ENCODE measurements around the gene SEMA5B. TPM values are rescaled to one million over a fixed set of nuclear protein-coding genes. Genes with fewer than 3 reads are reported as not detected.

SEMA5B gene
- total and polyA plus RNA-seq, 2 donors (not counting 3 experiments of a cell fraction or from before 2014, with no cell fraction given) = 0.07 TPM; not detected in 1

DNA sequence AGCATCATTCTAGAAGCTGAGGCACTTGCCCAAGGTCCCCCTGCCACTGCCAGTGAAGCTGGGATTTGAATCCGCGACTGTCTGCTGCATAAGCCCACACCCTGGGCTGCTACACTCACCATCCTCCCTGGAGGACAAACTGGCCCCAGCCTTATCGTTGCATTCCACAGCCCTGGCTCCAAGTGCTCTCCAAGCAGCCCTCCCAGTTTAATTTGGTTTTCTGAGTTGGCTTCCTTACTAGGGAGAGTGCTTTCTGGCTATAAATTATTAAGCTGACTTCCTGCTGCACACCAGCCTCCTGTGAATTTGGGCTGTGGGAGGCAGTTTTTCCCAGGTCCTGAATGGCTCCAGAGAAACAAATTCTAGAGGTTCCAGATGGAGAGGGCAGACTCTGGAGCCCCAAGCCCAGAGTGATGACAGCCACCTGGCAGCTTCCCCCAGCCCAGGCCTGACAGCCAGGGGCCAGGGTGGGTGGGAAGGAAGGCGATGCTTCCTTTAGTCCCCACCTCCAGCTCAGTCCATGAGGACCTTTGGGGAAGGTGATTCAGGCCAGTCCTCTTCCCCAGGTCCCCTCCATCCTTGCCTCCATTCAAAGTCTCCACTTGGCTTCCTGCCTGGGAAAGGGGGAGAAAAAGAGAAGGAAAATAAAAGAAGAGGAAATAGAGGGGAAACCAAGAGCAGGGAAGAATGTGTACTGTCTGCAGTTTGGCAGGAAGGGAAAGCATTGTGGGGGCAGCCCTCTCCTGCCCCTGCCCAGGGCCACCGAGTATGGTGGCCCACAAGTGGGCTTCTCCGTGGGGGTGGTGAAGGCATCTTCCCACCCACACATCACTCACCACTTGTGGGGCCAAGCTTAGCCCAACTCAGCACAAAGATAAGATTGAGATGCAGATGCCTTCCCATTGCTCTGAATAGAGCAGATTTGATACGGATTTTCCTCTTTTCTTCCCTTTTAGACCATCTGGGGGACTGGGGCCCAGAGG lies 69.6 kb downstream of the SEMA5B start:
- intact Hi-C loops (cut with micrococcal nuclease) = no loop called here
- Histone ChIP-seq H3K9ac (replicated peaks; ENCODE audit: extremely low read depth, insufficient read depth, low read length) (no peak overlapping the region), H3K4me3 (replicated peaks in 1 of 3; ENCODE audit: insufficient read depth in 1 of 3, low read depth in 1 of 3, low read length in 3 of 3) (no peak overlapping the region), H3K9me3 (replicated peaks; ENCODE audit: control insufficient read depth, insufficient read depth, low read length) (no peaks in the 10 kb centered on the region), H3K4me1 (ENCODE audit: control insufficient read depth, extremely low read depth, insufficient read depth, low read length) (no peaks in the 10 kb centered on the region), H4K20me1 (replicated peaks; ENCODE audit: control insufficient read depth, extremely low read depth, insufficient read depth, low read length) (no peaks in the 10 kb centered on the region), H3K27ac (ENCODE audit: insufficient read depth, low read depth, low read length) (no peak overlapping the region), H3K9me1 (replicated peaks; ENCODE audit: control insufficient read depth, extremely low read depth, insufficient read depth, low read length) (no peaks in the 10 kb centered on the region), H2AFZ (ENCODE audit: low read depth, low read length) (no peak overlapping the region), H3K36me3 (ENCODE audit: control insufficient read depth in 2 of 2, extremely low read depth in 1 of 2, insufficient read depth in 2 of 2, low read length in 2 of 2) (no peaks in the 10 kb centered on the region), H3K27me3 (ENCODE audit: control insufficient read depth in 2 of 2, insufficient read depth in 2 of 2, low read length in 2 of 2) (peaks cover 12 to 25% of the 10 kb centered on the region in 2 experiments), H3K79me2 (ENCODE audit: control insufficient read depth, insufficient read depth, low read length) (no peaks in the 10 kb centered on the region), H3K4me2 (ENCODE audit: insufficient read depth, low read length) (no peak overlapping the region)
- ChIA-PET POLR2A (no interaction called here), CTCF (interaction anchor here (1.1 kb wide), 1 partner anchor 9 kb away, joined by 4 read pairs; no protein-coding TSS in a partner anchor)
- FAIRE-seq (no peak), DNase-seq (ENCODE audit: low read depth, low spot score) (no peak)
- dilution Hi-C loops (cut with MboI; ENCODE audit: extremely low pct_ligation_motif_present, low sequenced_read_pairs) = no loop called here
- TF ChIP-seq, protein P1, sequence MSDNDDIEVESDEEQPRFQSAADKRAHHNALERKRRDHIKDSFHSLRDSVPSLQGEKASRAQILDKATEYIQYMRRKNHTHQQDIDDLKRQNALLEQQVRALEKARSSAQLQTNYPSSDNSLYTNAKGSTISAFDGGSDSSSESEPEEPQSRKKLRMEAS (IDR thresholded peaks at IDR 0.05; ENCODE audit: insufficient read depth, insufficient read length) = no peak
- TF ChIP-seq FOS (IDR thresholded peaks at IDR 0.05; ENCODE audit: borderline replicate concordance, insufficient read depth, low read length) (no peak), POLR2A (IDR thresholded peaks at IDR 0.05; ENCODE audit: low read depth, low read length) (no peak), GATA2 (IDR thresholded peaks at IDR 0.05; ENCODE audit: insufficient read depth, insufficient read length, low read depth, low read length) (no peak), POLR2AphosphoS5 (IDR thresholded peaks at IDR 0.05; ENCODE audit: insufficient read depth, low read depth, low read length) (no peak), JUN (IDR thresholded peaks at IDR 0.05; ENCODE audit: borderline replicate concordance, insufficient read depth, insufficient read length, low read depth) (no peak), EZH2 (IDR thresholded peaks at IDR 0.05; ENCODE audit: borderline replicate concordance, low read depth, low read length, severe bottlenecking) (no peak), MYC (IDR thresholded peaks at IDR 0.05; ENCODE audit: low read depth, low read length) (no peak)
- TF ChIP-seq, protein P2, sequence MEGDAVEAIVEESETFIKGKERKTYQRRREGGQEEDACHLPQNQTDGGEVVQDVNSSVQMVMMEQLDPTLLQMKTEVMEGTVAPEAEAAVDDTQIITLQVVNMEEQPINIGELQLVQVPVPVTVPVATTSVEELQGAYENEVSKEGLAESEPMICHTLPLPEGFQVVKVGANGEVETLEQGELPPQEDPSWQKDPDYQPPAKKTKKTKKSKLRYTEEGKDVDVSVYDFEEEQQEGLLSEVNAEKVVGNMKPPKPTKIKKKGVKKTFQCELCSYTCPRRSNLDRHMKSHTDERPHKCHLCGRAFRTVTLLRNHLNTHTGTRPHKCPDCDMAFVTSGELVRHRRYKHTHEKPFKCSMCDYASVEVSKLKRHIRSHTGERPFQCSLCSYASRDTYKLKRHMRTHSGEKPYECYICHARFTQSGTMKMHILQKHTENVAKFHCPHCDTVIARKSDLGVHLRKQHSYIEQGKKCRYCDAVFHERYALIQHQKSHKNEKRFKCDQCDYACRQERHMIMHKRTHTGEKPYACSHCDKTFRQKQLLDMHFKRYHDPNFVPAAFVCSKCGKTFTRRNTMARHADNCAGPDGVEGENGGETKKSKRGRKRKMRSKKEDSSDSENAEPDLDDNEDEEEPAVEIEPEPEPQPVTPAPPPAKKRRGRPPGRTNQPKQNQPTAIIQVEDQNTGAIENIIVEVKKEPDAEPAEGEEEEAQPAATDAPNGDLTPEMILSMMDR (IDR thresholded peaks at IDR 0.05; ENCODE audit: extremely low read depth in 1 of 2, insufficient read depth in 1 of 2, low read depth in 1 of 2, low read length in 2 of 2) = no peak
- BruUV-seq (replicated peaks) = no TSS peak

Measured in endothelial cell of umbilical vein (primary cell).